ENCODE data around the gene DEFB128.

Gene DEFB128

DNA sequence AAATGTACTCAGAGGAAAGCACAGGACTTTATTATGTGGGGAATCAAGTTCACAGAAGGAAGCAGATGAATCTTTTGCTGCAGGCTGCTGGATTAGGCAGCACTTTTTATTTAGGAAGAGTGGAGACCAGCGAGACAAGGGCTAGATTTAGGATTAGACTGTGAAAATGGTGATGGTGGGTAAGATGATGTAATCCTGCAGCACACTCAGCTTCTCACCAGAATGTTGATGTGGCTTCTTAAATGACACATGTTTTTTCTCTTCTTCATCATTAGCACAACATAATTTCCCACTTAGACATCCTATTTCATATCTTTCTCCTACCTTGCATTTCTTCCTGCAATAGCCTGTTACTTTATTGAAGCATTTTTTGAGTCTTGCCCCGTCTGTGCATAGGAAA, 1.8 kb downstream of the DEFB128 start:
- Histone ChIP-seq H3K9me2 (replicated peaks; ENCODE audit: insufficient read depth, low read length) (no peaks in the 10 kb centered on the region), H4K20me1 (ENCODE audit: insufficient read depth, low read length) (no peaks in the 10 kb centered on the region), H3K9ac (ENCODE audit: low read length) (no peak overlapping the region), H3K9me3 (replicated peaks; ENCODE audit: insufficient read depth, low read length) (no peaks in the 10 kb centered on the region), H2AFZ (ENCODE audit: low read length) (no peak overlapping the region), H3K27ac (ENCODE audit: low read length) (no peak overlapping the region), H3K79me2 (ENCODE audit: low read length) (no peaks in the 10 kb centered on the region), H3K27me3 (replicated peaks; ENCODE audit: insufficient read depth, low read length) (no peaks in the 10 kb centered on the region), H3K36me3 (replicated peaks; ENCODE audit: insufficient read depth, low read length) (no peaks in the 10 kb centered on the region), H3K4me2 (ENCODE audit: low read depth, low read length) (no peak overlapping the region), H3F3A (ENCODE audit: insufficient read depth, low read length) (no peaks in the 10 kb centered on the region), H3K4me1 (ENCODE audit: low read length) (no peaks in the 10 kb centered on the region), H3K4me3 (ENCODE audit: low read length) (no peak overlapping the region)
- DNase-seq: no peak
- TF ChIP-seq EZH2phosphoT487 (IDR thresholded peaks at IDR 0.05; ENCODE audit: low read length) (no peak), CTCF (IDR thresholded peaks at IDR 0.05; ENCODE audit: low read length) (no peak), EZH2 (optimal IDR thresholded peaks at IDR 0.05; ENCODE audit: low read depth, low read length) (no peak)

- no peaks in the 10 kb centered on the region for H3K9me3 ChIP-seq (replicated peaks; ENCODE audit: insufficient read depth, low read length)
- no peak for TF ChIP-seq CTCF (IDR thresholded peaks at IDR 0.05; ENCODE audit: low read length)
- TF ChIP-seq EZH2 (optimal IDR thresholded peaks at IDR 0.05; ENCODE audit: low read depth, low read length): no peak
- no peak for TF ChIP-seq EZH2phosphoT487 (IDR thresholded peaks at IDR 0.05; ENCODE audit: low read length)
- no peaks in the 10 kb centered on the region for H3K9me2 ChIP-seq (replicated peaks; ENCODE audit: insufficient read depth, low read length)
- no peaks in the 10 kb centered on the region for H3K27me3 ChIP-seq (replicated peaks; ENCODE audit: insufficient read depth, low read length)
- no peak overlapping the region for H2AFZ ChIP-seq (ENCODE audit: low read length)
- no peaks in the 10 kb centered on the region for H3K36me3 ChIP-seq (replicated peaks; ENCODE audit: insufficient read depth, low read length)
- no peaks in the 10 kb centered on the region for H3K79me2 ChIP-seq (ENCODE audit: low read length)
- no peak for DNase-seq
- H3K4me1 ChIP-seq (ENCODE audit: low read length): no peaks in the 10 kb centered on the region
- no peaks in the 10 kb centered on the region for H4K20me1 ChIP-seq (ENCODE audit: insufficient read depth, low read length)
- no peak overlapping the region for H3K4me3 ChIP-seq (ENCODE audit: low read length)
- H3F3A ChIP-seq (ENCODE audit: insufficient read depth, low read length): no peaks in the 10 kb centered on the region
- H3K9ac ChIP-seq (ENCODE audit: low read length): no peak overlapping the region
- no peak overlapping the region for H3K4me2 ChIP-seq (ENCODE audit: low read depth, low read length)
- no peak overlapping the region for H3K27ac ChIP-seq (ENCODE audit: low read length)
These were observed 5.2 kb downstream of the DEFB128 start for GRCh38 chr20:184288-184687.

DNA sequence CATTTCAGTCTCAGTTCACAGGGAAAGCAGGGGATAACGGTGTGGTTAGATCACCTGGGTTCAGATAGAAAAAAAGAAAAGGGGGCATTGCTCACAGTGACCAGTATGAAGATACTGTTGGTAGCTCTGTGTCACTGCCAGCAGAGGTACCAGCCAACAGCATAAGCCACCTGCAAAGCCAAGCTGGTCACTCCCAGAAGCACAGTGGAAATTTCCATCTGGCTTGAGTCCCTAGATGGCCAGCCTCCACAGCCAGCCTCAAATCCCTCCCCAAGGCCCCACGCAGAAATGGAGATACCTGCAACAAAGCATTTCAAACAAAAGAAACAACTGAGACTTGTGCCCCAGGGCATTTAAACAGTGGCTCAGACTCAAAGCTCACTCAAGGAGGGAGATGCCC, 20.6 kb downstream of the DEFB128 start:
- Histone ChIP-seq H3K4me3 (ENCODE audit: low read length) (no peak overlapping the region), H3K4me1 (ENCODE audit: low read length) (no peaks in the 10 kb centered on the region), H3K4me2 (ENCODE audit: low read depth, low read length) (no peak overlapping the region), H3K36me3 (replicated peaks; ENCODE audit: insufficient read depth, low read length) (no peaks in the 10 kb centered on the region), H3K9me3 (replicated peaks; ENCODE audit: insufficient read depth, low read length) (no peaks in the 10 kb centered on the region), H3F3A (ENCODE audit: insufficient read depth, low read length) (no peaks in the 10 kb centered on the region), H3K9ac (ENCODE audit: low read length) (no peak overlapping the region), H3K27me3 (replicated peaks; ENCODE audit: insufficient read depth, low read length) (no peaks in the 10 kb centered on the region), H3K9me2 (replicated peaks; ENCODE audit: insufficient read depth, low read length) (no peaks in the 10 kb centered on the region), H3K79me2 (ENCODE audit: low read length) (no peaks in the 10 kb centered on the region), H4K20me1 (ENCODE audit: insufficient read depth, low read length) (no peaks in the 10 kb centered on the region), H3K27ac (ENCODE audit: low read length) (no peak overlapping the region), H2AFZ (ENCODE audit: low read length) (no peak overlapping the region)
- TF ChIP-seq EZH2phosphoT487 (IDR thresholded peaks at IDR 0.05; ENCODE audit: low read length) (no peak), EZH2 (optimal IDR thresholded peaks at IDR 0.05; ENCODE audit: low read depth, low read length) (no peak), CTCF (IDR thresholded peaks at IDR 0.05; ENCODE audit: low read length) (no peak)
- DNase-seq: no peak

Measured in MM.1S (cell line).